H1 (cell line): ENCODE results near the gene CARD11. TPM values are rescaled to one million over a fixed set of nuclear protein-coding genes. Genes with fewer than 3 reads are reported as not detected.

Experiments
- BCL11A ChIP-seq, 2 experiments: IDR thresholded peaks; one replicate each; pipeline ENCODE4 v1.6.1; 2011; ENCODE audit warnings: low read depth in 2 of 2, low read length in 2 of 2, mild to moderate bottlenecking in 2 of 2
- CHD2 ChIP-seq: IDR thresholded peaks from 2 replicates; pipeline ENCODE4 v1.6.1; 2012; ENCODE audit warnings: low read length, improper control_type of control experiment
- KDM5A ChIP-seq: fragments of 200-600 bp; IDR thresholded peaks from 2 replicates; pipeline ENCODE4 v1.7.1; 2012; ENCODE audit warnings: mild to moderate bottlenecking, low read length, inconsistent platforms, mixed read lengths
- POLR2A ChIP-seq, 2 experiments: IDR thresholded peaks; 1 replicate in 1 of 2; 2 replicates in 1 of 2; pipeline ENCODE4 v1.6.1; 2011; ENCODE audit warnings: low read depth in 2 of 2, low read length in 2 of 2, mild to moderate bottlenecking in 2 of 2; ENCODE audit errors: control extremely low read depth in 1 of 2
- POLR2AphosphoS5 ChIP-seq: IDR thresholded peaks from 2 replicates; pipeline ENCODE4 v1.6.1; 2011; ENCODE audit warnings: low read depth, low read length
- RBBP5 ChIP-seq: IDR thresholded peaks from 2 replicates; pipeline ENCODE4 v1.7.1; 2012; ENCODE audit warnings: low read depth, mild to moderate bottlenecking, inconsistent platforms, low read length, moderate library complexity, borderline replicate concordance
- SAP30 ChIP-seq: fragments of 300-600 bp; sonication (generic); IDR thresholded peaks from 2 replicates; pipeline ENCODE4 v1.7.1; 2012; ENCODE audit warnings: low read length, moderate library complexity, mild to moderate bottlenecking, inconsistent platforms; ENCODE audit not compliant: insufficient read depth, insufficient replicate concordance
- ZNF274 ChIP-seq: IDR thresholded peaks from 2 replicates; pipeline ENCODE4 v1.7.0; 2012; ENCODE audit warnings: low read length, borderline replicate concordance; ENCODE audit errors: extremely low read depth
- polyA plus RNA-seq, 7 experiments: library from polyadenylated mRNA; depleted of rRNA in 3 of 7; stranded (reverse) in 5 of 7; unstranded in 2 of 7; fragments of >200 nt in 5 of 7; fragments of 200-250 nt in 2 of 7; gene quantifications; 1 replicate in 5 of 7; 2 replicates in 1 of 7; 4 replicates in 1 of 7; pipeline versions ENCODE4 v1.2.1 to v1.2.3, GENCODE V29; 2011 to 2013; ENCODE audit warnings: missing spikeins in 2 of 7, mixed read lengths in 2 of 7
- total RNA-seq: library from RNA; stranded (reverse); fragmentation: NEBNext Ultra II Directional; extraction: Animal tissue kit (Norgen Biotek cat#: 25700); gene quantifications from 2 replicates; pipeline ENCODE4 v1.2.1, GENCODE V29; 2021

CARD11 gene
- total and polyA plus RNA-seq, 2 of the 8 experiments (the other 6 are each of a cell fraction or from before 2014, with no cell fraction given), result 12.6 to 29.8 TPM

- no peak for TF ChIP-seq CHD2
- TF ChIP-seq POLR2A (IDR thresholded peaks at IDR 0.05; ENCODE audit: control extremely low read depth in 1 of 2, low read depth in 2 of 2, low read length in 2 of 2), result no peak
- no peak for TF ChIP-seq ZNF274
- no peak for TF ChIP-seq BCL11A (IDR thresholded peaks at IDR 0.05; ENCODE audit: low read depth in 2 of 2, low read length in 2 of 2)
- TF ChIP-seq RBBP5, result no peak
- no peak for TF ChIP-seq SAP30
- TF ChIP-seq KDM5A, result no peak
- no peak for TF ChIP-seq POLR2AphosphoS5
Measured at GRCh38 chr7:3010161-3010560, 33.5 kb downstream of the CARD11 start (continued).
